ENCODE measurements around the gene IGSF21. TPM values are rescaled to one million over a fixed set of nuclear protein-coding genes. Genes with fewer than 3 reads are reported as not detected.

Gene IGSF21
- total RNA-seq, 1 donor from 2014 or later = 0.94 TPM

GRCh38 chr1:18179009-18179408 lies 71.4 kb downstream of the IGSF21 start:
- peaks cover 3% of the 10 kb centered on the region for H3K4me1 Mint-ChIP-seq (ENCODE audit: unreplicated experiment)

GRCh38 chr1:18182398-18183160 lies 75.0 kb downstream of the IGSF21 start:
- no peak overlapping the region for H3K27ac Mint-ChIP-seq
- peaks cover 3% of the 10 kb centered on the region for H3K4me1 Mint-ChIP-seq (ENCODE audit: unreplicated experiment)
- peaks cover 64% of the 10 kb centered on the region for H3K27me3 Mint-ChIP-seq
- no peak overlapping the region for H3K4me3 Mint-ChIP-seq
- no peak for DNase-seq (ENCODE audit: extremely low spot score, unreplicated experiment)
- TF ChIP-seq CTCF (conservative IDR thresholded peaks at IDR 0.05) = no peak
- no peaks in the 10 kb centered on the region for H3K36me3 Mint-ChIP-seq
- no peaks in the 10 kb centered on the region for H3K9me3 Mint-ChIP-seq

More at GRCh38 chr1:18179009-18179408, 71.4 kb downstream of the IGSF21 start:
- Mint-ChIP-seq H3K27ac (no peak overlapping the region), H3K27me3 (peaks cover 63% of the 10 kb centered on the region), H3K4me3 (no peak overlapping the region), H3K9me3 (no peaks in the 10 kb centered on the region), H3K36me3 (no peaks in the 10 kb centered on the region)
- no peak for TF ChIP-seq CTCF (conservative IDR thresholded peaks at IDR 0.05)
- no peak for DNase-seq (ENCODE audit: extremely low spot score, unreplicated experiment)

GRCh38 chr1:18183533-18183932 lies 75.9 kb downstream of the IGSF21 start:
- Mint-ChIP-seq H3K36me3 (no peaks in the 10 kb centered on the region), H3K27ac (no peak overlapping the region), H3K4me3 (no peak overlapping the region), H3K27me3 (peaks cover 59% of the 10 kb centered on the region), H3K4me1 (ENCODE audit: unreplicated experiment) (peaks cover 3% of the 10 kb centered on the region), H3K9me3 (no peaks in the 10 kb centered on the region)
- no peak for DNase-seq (ENCODE audit: extremely low spot score, unreplicated experiment)
- TF ChIP-seq CTCF (conservative IDR thresholded peaks at IDR 0.05) = no peak

GRCh38 chr1:18187054-18187453 lies 79.5 kb downstream of the IGSF21 start:
- H3K27me3 Mint-ChIP-seq = peaks cover 54% of the 10 kb centered on the region
- H3K4me3 Mint-ChIP-seq = no peak overlapping the region
- H3K36me3 Mint-ChIP-seq = no peaks in the 10 kb centered on the region
- peaks cover 3% of the 10 kb centered on the region for H3K4me1 Mint-ChIP-seq (ENCODE audit: unreplicated experiment)
- no peak overlapping the region for H3K27ac Mint-ChIP-seq
- no peak for DNase-seq (ENCODE audit: extremely low spot score, unreplicated experiment)
- TF ChIP-seq CTCF (conservative IDR thresholded peaks at IDR 0.05) = no peak
- H3K9me3 Mint-ChIP-seq = no peaks in the 10 kb centered on the region

GRCh38 chr1:18188820-18189517 lies 81.4 kb downstream of the IGSF21 start:
- DNase-seq (ENCODE audit: extremely low spot score, unreplicated experiment) = no peak
- no peaks in the 10 kb centered on the region for H3K9me3 Mint-ChIP-seq
- H3K36me3 Mint-ChIP-seq = no peaks in the 10 kb centered on the region
- peaks cover 6% of the 10 kb centered on the region for H3K4me1 Mint-ChIP-seq (ENCODE audit: unreplicated experiment)
- H3K27ac Mint-ChIP-seq = no peak overlapping the region
- no peak for TF ChIP-seq CTCF (conservative IDR thresholded peaks at IDR 0.05)
- H3K27me3 Mint-ChIP-seq = peaks cover 48% of the 10 kb centered on the region
- H3K4me3 Mint-ChIP-seq = no peak overlapping the region
